Vagina (tissue), 2 donors: ENCODE measurements around the gene IMP4. TPM values are rescaled to one million over a fixed set of nuclear protein-coding genes. Genes with fewer than 3 reads are reported as not detected.
A peak's percentile ranks its signal among the peaks of the same experiment; 100 is the strongest.

Experiments used
- DNase-seq, 2 donors: peaks; one replicate each; pipeline ENCODE4 v3.0.0-alpha.2; 2017; ENCODE audit errors: extremely low spot score in 2 of 2
- H3K27ac ChIP-seq: fragments of 200-600 bp; sonication (generic); one replicate; pipeline ENCODE4 v1.5.1; 2019
- H3K27me3 ChIP-seq: fragments of 200-600 bp; sonication (generic); one replicate; pipeline ENCODE4 v1.5.1; 2019
- H3K36me3 ChIP-seq, 2 donors: fragments of 200-600 bp; sonication (generic); one replicate each; pipeline ENCODE4 v1.5.1; 2017 to 2019
- H3K4me1 ChIP-seq: fragments of 200-600 bp; sonication (generic); one replicate; pipeline ENCODE4 v1.5.1; 2019
- H3K4me3 ChIP-seq, 2 donors: fragments of 200-600 bp; sonication (generic); 1 replicate in 1 of 2; 2 replicates in 1 of 2; pipeline ENCODE4 v1.5.1; 2016 to 2019
- H3K9me3 ChIP-seq: fragments of 200-600 bp; sonication (generic); one replicate; pipeline ENCODE4 v1.5.1; 2019
- CTCF ChIP-seq, 3 experiments: fragments of 450-650 bp in 2 of 3; fragments of 200-600 bp in 1 of 3; sonication (generic) in 1 of 3; IDR thresholded peaks; one replicate each; pipeline ENCODE4 v1.5.1; 2017 to 2019; ENCODE audit warnings: antibody characterized with exemption in 3 of 3, mild to moderate bottlenecking in 2 of 3, moderate library complexity in 2 of 3
- POLR2A ChIP-seq, 2 donors: fragments of 450-650 bp; IDR thresholded peaks; one replicate each; pipeline ENCODE4 v1.6.1; 2017; ENCODE audit warnings: antibody characterized with exemption in 2 of 2, mild to moderate bottlenecking in 2 of 2, moderate library complexity in 2 of 2
- POLR2AphosphoS5 ChIP-seq, 2 donors: sonication (generic); formaldehyde crosslinking; IDR thresholded peaks; one replicate each; pipeline ENCODE4 v1.9.0; 2017; ENCODE audit warnings: antibody characterized with exemption in 2 of 2, mild to moderate bottlenecking in 2 of 2, low read depth in 1 of 2; ENCODE audit not compliant: insufficient read depth in 1 of 2
- intact Hi-C: fragments of 100-400 bp; cut with DNase I; formaldehyde crosslinking; loops from one replicate; pipeline ENCODE4 v1.15.1; 2023
- total RNA-seq: library from RNA; depleted of rRNA; stranded (reverse); fragments of >200 nt; gene quantifications from one replicate; pipeline ENCODE4 v1.2.3, GENCODE V29; 2016

Gene IMP4
- total RNA-seq, 1 donor from 2014 or later, result 88.4 TPM

- Histone ChIP-seq H3K27ac (no peak overlapping the region), H3K36me3 (peaks cover 0 to 44% of the 10 kb centered on the region in 2 donors), H3K4me3 (no peak overlapping the region), H3K4me1 (peaks cover 16% of the 10 kb centered on the region), H3K9me3 (no peaks in the 10 kb centered on the region), H3K27me3 (no peaks in the 10 kb centered on the region)
- TF ChIP-seq POLR2A (IDR thresholded peaks at IDR 0.05) (no peak), POLR2AphosphoS5 (IDR thresholded peaks at IDR 0.05; ENCODE audit: insufficient read depth in 1 of 2, low read depth in 1 of 2) (no peak), CTCF (IDR thresholded peaks at IDR 0.05) (no peak)
- DNase-seq, result no peak
- intact Hi-C loops, result loop anchor here (10.0 kb wide), 1 partner anchor 163 kb away; the partner anchor contains the start of genes MZT2B and SMPD4
These were observed 4.7 kb downstream of the IMP4 start for GRCh38 chr2:130347220-130347925.

- Histone ChIP-seq H3K9me3 (no peaks in the 10 kb centered on the region), H3K27me3 (no peaks in the 10 kb centered on the region), H3K4me3 (no peak overlapping the region), H3K27ac (no peak overlapping the region), H3K36me3 (peaks cover 0 to 44% of the 10 kb centered on the region in 2 donors), H3K4me1 (peaks cover 8% of the 10 kb centered on the region)
- TF ChIP-seq CTCF (IDR thresholded peaks at IDR 0.05), result no peak
- no peak for TF ChIP-seq POLR2AphosphoS5 (IDR thresholded peaks at IDR 0.05; ENCODE audit: insufficient read depth in 1 of 2, low read depth in 1 of 2)
- TF ChIP-seq POLR2A (IDR thresholded peaks at IDR 0.05), result no peak
- DNase-seq, result no peak
- intact Hi-C loops, result loop anchor here (10.0 kb wide), 1 partner anchor 164 kb away; the partner anchor contains the start of genes MZT2B and SMPD4
These were observed 6.5 kb downstream of the IMP4 start for GRCh38 chr2:130349174-130349573.

- Histone ChIP-seq H3K27me3 (no peaks in the 10 kb centered on the region), H3K9me3 (no peaks in the 10 kb centered on the region)
These were observed 9.0 kb downstream of the IMP4 start for GRCh38 chr2:130351711-130352110.

GRCh38 chr2:130352237-130352636, 9.5 kb downstream of the IMP4 start:
- intact Hi-C loops, result no loop called here
- no peak for TF ChIP-seq CTCF (IDR thresholded peaks at IDR 0.05)
- no peak for TF ChIP-seq POLR2A (IDR thresholded peaks at IDR 0.05)
- TF ChIP-seq POLR2AphosphoS5 (IDR thresholded peaks at IDR 0.05; ENCODE audit: insufficient read depth in 1 of 2, low read depth in 1 of 2), result no peak
- Histone ChIP-seq H3K4me1 (peaks cover 26% of the 10 kb centered on the region), H3K4me3 (no peak overlapping the region), H3K36me3 (peaks cover 0 to 14% of the 10 kb centered on the region in 2 donors), H3K27ac (no peak overlapping the region), H3K9me3 (no peaks in the 10 kb centered on the region), H3K27me3 (no peaks in the 10 kb centered on the region)
- no peak for DNase-seq

More at GRCh38 chr2:130351711-130352110, 9.0 kb downstream of the IMP4 start:
- Histone ChIP-seq H3K4me1 (peaks cover 22% of the 10 kb centered on the region), H3K27ac (no peak overlapping the region), H3K36me3 (peaks cover 0 to 19% of the 10 kb centered on the region in 2 donors), H3K4me3 (no peak overlapping the region)
- DNase-seq, result peak in 1 of 2 donors; percentile 77
- TF ChIP-seq POLR2A (IDR thresholded peaks at IDR 0.05) (no peak), POLR2AphosphoS5 (IDR thresholded peaks at IDR 0.05; ENCODE audit: insufficient read depth in 1 of 2, low read depth in 1 of 2) (no peak), CTCF (IDR thresholded peaks at IDR 0.05) (no peak)
- intact Hi-C loops, result no loop called here
